Endothelial cell of umbilical vein (primary cell): Measurements from ENCODE around the gene CHST11.

Experiments
- CTCF ChIP-seq, 2 donors: IDR thresholded peaks; 1 replicate in 1 of 2; 2 replicates in 1 of 2; pipeline ENCODE4 v1.5.1; 2011; ENCODE audit warnings: low read length in 2 of 2, mild to moderate bottlenecking in 2 of 2, moderate library complexity in 2 of 2, control low read depth in 1 of 2, inconsistent platforms in 1 of 2, low read depth in 1 of 2; ENCODE audit not compliant: insufficient read depth in 1 of 2; ENCODE audit errors: extremely low read depth in 1 of 2
- EZH2 ChIP-seq: IDR thresholded peaks from 2 replicates; pipeline ENCODE4 v1.6.1; 2012; ENCODE audit warnings: borderline replicate concordance, low read depth, mild to moderate bottlenecking, moderate library complexity, low read length, inconsistent platforms; ENCODE audit not compliant: severe bottlenecking
- GATA2 ChIP-seq: IDR thresholded peaks from 2 replicates; pipeline ENCODE4 v1.7.0; 2011; ENCODE audit warnings: low read depth, mild to moderate bottlenecking, moderate library complexity, mixed read lengths, low read length; ENCODE audit not compliant: insufficient read length, insufficient read depth
- MAX ChIP-seq: IDR thresholded peaks from 2 replicates; pipeline ENCODE4 v1.6.1; 2011; ENCODE audit not compliant: insufficient read depth, insufficient read length
- MYC ChIP-seq: IDR thresholded peaks from one replicate; pipeline ENCODE4 v1.6.1; 2011; ENCODE audit warnings: mild to moderate bottlenecking, low read depth, low read length
- POLR2A ChIP-seq: IDR thresholded peaks from 2 replicates; pipeline ENCODE4 v1.6.1; 2012; ENCODE audit warnings: low read depth, mild to moderate bottlenecking, control low read depth, low read length
- POLR2AphosphoS5 ChIP-seq: IDR thresholded peaks from 2 replicates; pipeline ENCODE4 v1.6.1; 2012; ENCODE audit warnings: low read depth, mild to moderate bottlenecking, control low read depth, low read length, moderate library complexity; ENCODE audit not compliant: insufficient read depth

GRCh38 chr12:104737113-104737512, 280.4 kb downstream of the CHST11 start:
- no peak for TF ChIP-seq CTCF (IDR thresholded peaks at IDR 0.05; ENCODE audit: extremely low read depth in 1 of 2, insufficient read depth in 1 of 2, low read depth in 1 of 2, low read length in 2 of 2)
- no peak for TF ChIP-seq POLR2AphosphoS5
- no peak for TF ChIP-seq POLR2A
- no peak for TF ChIP-seq EZH2
- no peak for TF ChIP-seq MAX
- no peak for TF ChIP-seq MYC
- no peak for TF ChIP-seq GATA2
